H7 (cell line): ENCODE data around the gene TLCD1. TPM values are rescaled to one million over a fixed set of nuclear protein-coding genes. Genes with fewer than 3 reads are reported as not detected.

Experiments used
- DNase-seq: peaks from one replicate; pipeline ENCODE4 v3.0.0; 2012
- H3K27me3 ChIP-seq: 2 replicates; pipeline ENCODE4 v1.6.0; 2011; ENCODE audit warnings: mild to moderate bottlenecking, low read length; ENCODE audit not compliant: control insufficient read depth, insufficient read depth
- H3K36me3 ChIP-seq: replicated peaks from 2 replicates; pipeline ENCODE4 v1.5.1; 2011; ENCODE audit warnings: low read length; ENCODE audit not compliant: control insufficient read depth, insufficient read depth
- H3K4me3 ChIP-seq: 2 replicates; pipeline ENCODE4 v1.5.1; 2011; ENCODE audit warnings: low read depth, mild to moderate bottlenecking, control low read depth, low read length, moderate library complexity; ENCODE audit not compliant: insufficient read depth
- total RNA-seq: library from RNA; depleted of rRNA; stranded (reverse); fragments of >200 nt; shearing (Covaris generic); gene quantifications from 2 replicates; pipeline ENCODE4 v1.2.3, GENCODE V29; 2014

TLCD1 gene
- total RNA-seq, 1 experiment from 2014 or later, result 21.4 TPM

GRCh38 chr17:28703552-28704218, 22.3 kb downstream of the TLCD1 start:
- no peaks in the 10 kb centered on the region for H3K27me3 ChIP-seq
- DNase-seq, result no peak

GRCh38 chr17:28702752-28703150, 23.3 kb downstream of the TLCD1 start:
- DNase-seq, result peak; percentile 47
- Histone ChIP-seq H3K4me3 (no peak overlapping the region), H3K36me3 (peaks cover 48% of the 10 kb centered on the region), H3K27me3 (no peaks in the 10 kb centered on the region)

More at GRCh38 chr17:28703552-28704218, 22.3 kb downstream of the TLCD1 start:
- H3K36me3 ChIP-seq, result peaks cover 39% of the 10 kb centered on the region
- H3K4me3 ChIP-seq, result no peak overlapping the region

- Histone ChIP-seq H3K36me3 (peaks cover 54% of the 10 kb centered on the region), H3K27me3 (no peaks in the 10 kb centered on the region), H3K4me3 (no peak overlapping the region)
- peak; percentile 35 for DNase-seq
These were observed 23.8 kb downstream of the TLCD1 start for GRCh38 chr17:28702026-28702751.

- peak; percentile 55 for DNase-seq
- peaks cover 61% of the 10 kb centered on the region for H3K36me3 ChIP-seq
- no peaks in the 10 kb centered on the region for H3K27me3 ChIP-seq
- H3K4me3 ChIP-seq, result no peak overlapping the region
These were observed 25.1 kb downstream of the TLCD1 start for GRCh38 chr17:28700830-28701492.

GRCh38 chr17:28700278-28700677, 25.8 kb downstream of the TLCD1 start:
- H3K4me3 ChIP-seq, result no peak overlapping the region
- no peak for DNase-seq
- H3K36me3 ChIP-seq, result peaks cover 65% of the 10 kb centered on the region
- H3K27me3 ChIP-seq, result no peaks in the 10 kb centered on the region

GRCh38 chr17:28698253-28698941, 27.6 kb downstream of the TLCD1 start:
- peaks cover 77% of the 10 kb centered on the region for H3K36me3 ChIP-seq

GRCh38 chr17:28693869-28694268, 32.2 kb downstream of the TLCD1 start:
- DNase-seq, result no peak
- Histone ChIP-seq H3K27me3 (no peaks in the 10 kb centered on the region), H3K36me3 (peaks cover 59% of the 10 kb centered on the region), H3K4me3 (no peak overlapping the region)

More at GRCh38 chr17:28698253-28698941, 27.6 kb downstream of the TLCD1 start:
- no peak overlapping the region for H3K4me3 ChIP-seq
- no peaks in the 10 kb centered on the region for H3K27me3 ChIP-seq
- no peak for DNase-seq

GRCh38 chr17:28689011-28689410, 37.0 kb downstream of the TLCD1 start:
- H3K36me3 ChIP-seq, result peaks cover 62% of the 10 kb centered on the region
- no peaks in the 10 kb centered on the region for H3K27me3 ChIP-seq
- no peak overlapping the region for H3K4me3 ChIP-seq
- DNase-seq, result no peak

- DNase-seq, result no peak
- Histone ChIP-seq H3K27me3 (no peaks in the 10 kb centered on the region), H3K36me3 (peaks cover 59% of the 10 kb centered on the region), H3K4me3 (no peak overlapping the region)
These were observed 37.6 kb downstream of the TLCD1 start for GRCh38 chr17:28688481-28688880.

GRCh38 chr17:28686296-28686695, 39.7 kb downstream of the TLCD1 start:
- H3K27me3 ChIP-seq, result no peaks in the 10 kb centered on the region
- H3K36me3 ChIP-seq, result peaks cover 78% of the 10 kb centered on the region
- H3K4me3 ChIP-seq, result no peak overlapping the region
- DNase-seq, result no peak

GRCh38 chr17:28685366-28685765, 40.7 kb downstream of the TLCD1 start:
- Histone ChIP-seq H3K36me3 (peaks cover 77% of the 10 kb centered on the region), H3K4me3 (no peak overlapping the region), H3K27me3 (no peaks in the 10 kb centered on the region)
- DNase-seq, result no peak

- H3K36me3 ChIP-seq, result peaks cover 74% of the 10 kb centered on the region
- H3K4me3 ChIP-seq, result no peak overlapping the region
- no peak for DNase-seq
- H3K27me3 ChIP-seq, result no peaks in the 10 kb centered on the region
These were observed 41.1 kb downstream of the TLCD1 start for GRCh38 chr17:28684963-28685362.

GRCh38 chr17:28682655-28683054, 43.4 kb downstream of the TLCD1 start:
- Histone ChIP-seq H3K27me3 (no peaks in the 10 kb centered on the region), H3K4me3 (no peak overlapping the region), H3K36me3 (peaks cover 68% of the 10 kb centered on the region)
- DNase-seq, result no peak

- no peaks in the 10 kb centered on the region for H3K27me3 ChIP-seq
- no peak overlapping the region for H3K4me3 ChIP-seq
- H3K36me3 ChIP-seq, result peaks cover 55% of the 10 kb centered on the region
- DNase-seq, result peak; percentile 55
These were observed 50.1 kb downstream of the TLCD1 start for GRCh38 chr17:28675980-28676379.
